GM19023 (cell line): ENCODE results near the gene KRT2.
"Not testable (repeated sequence)": the region's sequence is repeated elsewhere in the genome, so short reads cannot be mapped to it uniquely, and the experiment has no call there.

Source experiments
- ATAC-seq: cut with Tn5 transposase; IDR thresholded peaks from one replicate; pipeline ENCODE4 v1.9.1; 2021; ENCODE audit warnings: mild to moderate bottlenecking, moderate library complexity; ENCODE audit not compliant: unreplicated experiment

Gene KRT2

GRCh38 chr12:52685406-52685890, 33.4 kb upstream of the KRT2 start:
- no peak for ATAC-seq

- ATAC-seq = no peak
Observed at GRCh38 chr12:52684431-52684830, 32.4 kb upstream of the KRT2 start.

- no peak for ATAC-seq
Observed at GRCh38 chr12:52683575-52684300, 31.7 kb upstream of the KRT2 start.

- ATAC-seq = no peak
Observed at GRCh38 chr12:52682938-52683574, 31.0 kb upstream of the KRT2 start.

GRCh38 chr12:52682381-52682660, 30.3 kb upstream of the KRT2 start:
- ATAC-seq = no peak

GRCh38 chr12:52681526-52682380, 29.7 kb upstream of the KRT2 start:
- ATAC-seq = no peak

- ATAC-seq = no peak
Observed at GRCh38 chr12:52680363-52680762, 28.4 kb upstream of the KRT2 start, which contains the start of gene KRT1. Gene KRT1 (minus strand): TSS chr12:52680407. CDS start chr12:52680348, 59 bp downstream.

- no peak for ATAC-seq
Observed at GRCh38 chr12:52679875-52680274, 27.9 kb upstream of the KRT2 start.

- no peak for ATAC-seq
Observed at GRCh38 chr12:52677671-52678070, 25.7 kb upstream of the KRT2 start.

- no peak for ATAC-seq
Observed at GRCh38 chr12:52677126-52677525, 25.1 kb upstream of the KRT2 start.

GRCh38 chr12:52676163-52676562, 24.2 kb upstream of the KRT2 start:
- ATAC-seq = no peak

GRCh38 chr12:52675301-52675701, 23.3 kb upstream of the KRT2 start:
- ATAC-seq = no peak

- ATAC-seq = no peak
Observed at GRCh38 chr12:52674433-52674775, 22.4 kb upstream of the KRT2 start.

- no peak for ATAC-seq
Observed at GRCh38 chr12:52673713-52674432, 21.9 kb upstream of the KRT2 start.

- no peak for ATAC-seq
Observed at GRCh38 chr12:52673217-52673616, 21.2 kb upstream of the KRT2 start.

GRCh38 chr12:52672321-52672933, 20.4 kb upstream of the KRT2 start:
- no peak for ATAC-seq

GRCh38 chr12:52670961-52671360, 18.9 kb upstream of the KRT2 start:
- no peak for ATAC-seq

- ATAC-seq = no peak
Observed at GRCh38 chr12:52670506-52670905, 18.5 kb upstream of the KRT2 start.

- ATAC-seq = not testable (repeated sequence)
Observed at GRCh38 chr12:52669941-52670340, 17.9 kb upstream of the KRT2 start.

- no peak for ATAC-seq
Observed at GRCh38 chr12:52669426-52669825, 17.4 kb upstream of the KRT2 start.

- ATAC-seq = no peak
Observed at GRCh38 chr12:52667931-52668330, 15.9 kb upstream of the KRT2 start.
